Fibroblast of peridontal ligament (primary cell): ENCODE results near the gene ADD1.
"Not testable (repeated sequence)": the region's sequence is repeated elsewhere in the genome, so short reads cannot be mapped to it uniquely, and the experiment has no call there.

ENCODE experiments used
- DNase-seq: peaks from one replicate; pipeline ENCODE4 v3.0.0-alpha.2; 2010; ENCODE audit errors: extremely low read depth

ADD1 gene

GRCh38 chr4:2944586-2945526 lies 101.2 kb downstream of the ADD1 start:
- DNase-seq: no peak

- DNase-seq: not testable (repeated sequence)
Measured at GRCh38 chr4:2945619-2946604, 102.3 kb downstream of the ADD1 start.

GRCh38 chr4:2946812-2947600 lies 103.4 kb downstream of the ADD1 start:
- no peak for DNase-seq

GRCh38 chr4:2947926-2948325 lies 104.3 kb downstream of the ADD1 start:
- no peak for DNase-seq

- DNase-seq: peak; percentile 30
Measured at GRCh38 chr4:2948895-2949781, 105.5 kb downstream of the ADD1 start.

GRCh38 chr4:2949782-2950125 lies 106.1 kb downstream of the ADD1 start:
- DNase-seq: no peak

- no peak for DNase-seq
Measured at GRCh38 chr4:2950221-2950989, 106.8 kb downstream of the ADD1 start.

- DNase-seq: no peak
Measured at GRCh38 chr4:2953496-2953895, 109.9 kb downstream of the ADD1 start.

- no peak for DNase-seq
Measured at GRCh38 chr4:2954358-2955185, 110.9 kb downstream of the ADD1 start.

- not testable (repeated sequence) for DNase-seq
Measured at GRCh38 chr4:2955186-2956044, 111.8 kb downstream of the ADD1 start.

GRCh38 chr4:2958446-2958845 lies 114.8 kb downstream of the ADD1 start:
- peak; percentile 73 for DNase-seq

GRCh38 chr4:2960450-2960849 lies 116.8 kb downstream of the ADD1 start:
- not testable (repeated sequence) for DNase-seq

GRCh38 chr4:2961421-2961810 lies 117.8 kb downstream of the ADD1 start:
- no peak for DNase-seq

- DNase-seq: no peak
Measured at GRCh38 chr4:2961811-2962441, 118.3 kb downstream of the ADD1 start.

- peak; percentile 53 for DNase-seq
Measured at GRCh38 chr4:2962614-2963174, 119.0 kb downstream of the ADD1 start.

GRCh38 chr4:2963175-2963965 lies 119.7 kb downstream of the ADD1 start, which contains the start of the genes GRK4 and NOP14:
Gene GRK4, plus strand, starts transcription at chr4:2963571. Its CDS starts 500 bp downstream, at chr4:2964071.
Gene NOP14, minus strand, starts transcription at chr4:2963406. Its CDS starts 87 bp downstream, at chr4:2963319.
- DNase-seq: peak; percentile 97
